Endometrial microvascular endothelial cells (primary cell): ENCODE data around the gene CDC5L. TPM values are rescaled to one million over a fixed set of nuclear protein-coding genes. Genes with fewer than 3 reads are reported as not detected.
"Not testable (repeated sequence)": the region's sequence is repeated elsewhere in the genome, so short reads cannot be mapped to it uniquely, and the experiment has no call there.

Experiments used
- in situ Hi-C: cut with HindIII; loops from 2 replicates; pipeline ENCODE4 v1.10.0; 2017; ENCODE audit warnings: low sequenced_read_pairs, low pct_unique_long_range_greater_than_20kb; ENCODE audit errors: inconsistent ontology term
- total RNA-seq: library from RNA; depleted of rRNA; stranded (reverse); fragments of >200 nt; gene quantifications from one replicate; pipeline ENCODE4 v1.2.3, GENCODE V29; 2015; ENCODE audit errors: inconsistent ontology term

The CDC5L gene
- total RNA-seq, result 17.9 TPM

GRCh38 chr6:44387346-44388134 lies at the start of gene CDC5L:
TSS of gene CDC5L (plus strand) at chr6:44387706. CDS start at chr6:44387824, 118 bp downstream.
- in situ Hi-C loops, result no loop called here

GRCh38 chr6:44338228-44339122 lies 49.0 kb upstream of the CDC5L start:
- in situ Hi-C loops, result no loop called here

- in situ Hi-C loops, result no loop called here
Measured at GRCh38 chr6:44339301-44339700, 48.2 kb upstream of the CDC5L start.

GRCh38 chr6:44339763-44340625 lies 47.5 kb upstream of the CDC5L start:
- in situ Hi-C loops, result loop anchor here (10.0 kb wide), 1 partner anchor 55 kb away; no protein-coding TSS in a partner anchor

GRCh38 chr6:44341095-44341890 lies 46.2 kb upstream of the CDC5L start:
- in situ Hi-C loops, result loop anchor here (10.0 kb wide), 1 partner anchor 56 kb away; no protein-coding TSS in a partner anchor

GRCh38 chr6:44342052-44342451 lies 45.5 kb upstream of the CDC5L start:
- in situ Hi-C loops, result loop anchor here (10.0 kb wide), 1 partner anchor 57 kb away; no protein-coding TSS in a partner anchor

GRCh38 chr6:44342489-44342888 lies 45.0 kb upstream of the CDC5L start, which contains the start of gene SPATS1:
TSS of gene SPATS1 (plus strand) at chr6:44342650. CDS start at chr6:44343096, 446 bp downstream.
- in situ Hi-C loops, result loop anchor here (10.0 kb wide), 1 partner anchor 58 kb away; no protein-coding TSS in a partner anchor

- in situ Hi-C loops, result loop anchor here (10.0 kb wide), 1 partner anchor 62 kb away; no protein-coding TSS in a partner anchor
Measured at GRCh38 chr6:44346818-44347217, 40.7 kb upstream of the CDC5L start.

- in situ Hi-C loops, result loop anchor here (10.0 kb wide), 1 partner anchor 65 kb away; no protein-coding TSS in a partner anchor
Measured at GRCh38 chr6:44349904-44350649, 37.4 kb upstream of the CDC5L start.

GRCh38 chr6:44350650-44350994 lies 36.9 kb upstream of the CDC5L start:
- in situ Hi-C loops, result not testable (repeated sequence)

GRCh38 chr6:44352259-44352658 lies 35.2 kb upstream of the CDC5L start:
- in situ Hi-C loops, result no loop called here

- in situ Hi-C loops, result no loop called here
Measured at GRCh38 chr6:44353336-44353735, 34.2 kb upstream of the CDC5L start.

GRCh38 chr6:44355640-44356039 lies 31.9 kb upstream of the CDC5L start:
- in situ Hi-C loops, result no loop called here

GRCh38 chr6:44356487-44356886 lies 31.0 kb upstream of the CDC5L start:
- in situ Hi-C loops, result no loop called here

- in situ Hi-C loops, result no loop called here
Measured at GRCh38 chr6:44359973-44360372, 27.5 kb upstream of the CDC5L start.

- in situ Hi-C loops, result no loop called here
Measured at GRCh38 chr6:44361947-44362346, 25.6 kb upstream of the CDC5L start.

- in situ Hi-C loops, result no loop called here
Measured at GRCh38 chr6:44363377-44363926, 24.1 kb upstream of the CDC5L start.
